Endothelial cell of umbilical vein (primary cell): ENCODE measurements around the gene MOB1A. TPM values are rescaled to one million over a fixed set of nuclear protein-coding genes. Genes with fewer than 3 reads are reported as not detected.

Experiments
- BruUV-seq: library from RNA; stranded (reverse); fragments of 400-500 nt; replicated peaks from 2 replicates; lab custom pipeline; 2021; lab: Mats Ljungman, UMichigan
- CTCF ChIA-PET: fragments of 300-600, 350-600 bp; sonication (Branson Sonifier 250); formaldehyde crosslinking; loops from one replicate; lab custom pipeline; 2021; ENCODE audit warnings: antibody characterized with exemption, inconsistent platforms; lab: Charles Lee
- POLR2A ChIA-PET: fragments of 300-600, 350-600 bp; sonication (Branson Sonifier 250); formaldehyde crosslinking; loops from one replicate; lab custom pipeline; 2021; ENCODE audit warnings: antibody characterized with exemption, inconsistent platforms; lab: Charles Lee
- DNase-seq: peaks from one replicate; pipeline ENCODE4 v3.0.0-alpha.2; 2011; ENCODE audit warnings: low read depth, low spot score
- FAIRE-seq: peaks from 2 replicates; lab custom pipeline; 2011; peaks lifted over from hg19 to GRCh38; lab: Jason Lieb, UNC
- H2AFZ ChIP-seq: 2 replicates; pipeline ENCODE4 v1.6.0; 2012; ENCODE audit warnings: low read depth, low read length, control low read depth, inconsistent platforms
- H3K27ac ChIP-seq: 2 replicates; pipeline ENCODE4 v1.5.1; 2011; ENCODE audit warnings: low read depth, mild to moderate bottlenecking, control low read depth, low read length, moderate library complexity; ENCODE audit not compliant: insufficient read depth
- H3K27me3 ChIP-seq, 2 experiments: 2 replicates each; pipeline versions ENCODE4 v1.6.0 to v1.6.1; 2011; ENCODE audit warnings: low read length in 2 of 2, mixed read lengths in 1 of 2; ENCODE audit not compliant: control insufficient read depth in 2 of 2, insufficient read depth in 2 of 2
- H3K36me3 ChIP-seq, 2 experiments: 2 replicates in 1 of 2; 3 replicates in 1 of 2; pipeline ENCODE4 v1.5.1; 2011; ENCODE audit warnings: low read length in 2 of 2, mild to moderate bottlenecking in 1 of 2, moderate library complexity in 1 of 2; ENCODE audit not compliant: control insufficient read depth in 2 of 2, insufficient read depth in 2 of 2; ENCODE audit errors: extremely low read depth in 1 of 2
- H3K4me1 ChIP-seq: 3 replicates; pipeline ENCODE4 v1.5.1; 2011; ENCODE audit warnings: mild to moderate bottlenecking, low read length; ENCODE audit not compliant: control insufficient read depth, insufficient read depth; ENCODE audit errors: extremely low read depth
- H3K4me2 ChIP-seq: 2 replicates; pipeline ENCODE4 v1.6.1; 2011; ENCODE audit warnings: low read length, control low read depth, mixed read lengths; ENCODE audit not compliant: insufficient read depth
- H3K4me3 ChIP-seq, 3 experiments: fragments of 200-600 bp in 1 of 3; sonication (generic), shearing (Covaris generic) in 1 of 3; replicated peaks in 1 of 3; 2 replicates each; pipeline ENCODE4 v1.5.1; 2011 to 2016; ENCODE audit warnings: control low read depth in 3 of 3, low read length in 3 of 3, mild to moderate bottlenecking in 2 of 3, inconsistent platforms in 1 of 3, low read depth in 1 of 3, moderate library complexity in 1 of 3; ENCODE audit not compliant: insufficient read depth in 1 of 3
- H3K79me2 ChIP-seq: 2 replicates; pipeline ENCODE4 v1.6.0; 2012; ENCODE audit warnings: low read length, inconsistent platforms; ENCODE audit not compliant: control insufficient read depth, insufficient read depth
- H3K9ac ChIP-seq: replicated peaks from 2 replicates; pipeline ENCODE3; 2011; ENCODE audit warnings: low read length, control low read depth; ENCODE audit not compliant: insufficient read depth; ENCODE audit errors: extremely low read depth
- H3K9me1 ChIP-seq: replicated peaks from 3 replicates; pipeline ENCODE4 v1.6.0; 2011; ENCODE audit warnings: mild to moderate bottlenecking, low read length; ENCODE audit not compliant: control insufficient read depth, insufficient read depth; ENCODE audit errors: extremely low read depth
- H3K9me3 ChIP-seq: replicated peaks from 2 replicates; pipeline ENCODE4 v1.5.1; 2012; ENCODE audit warnings: low read length, inconsistent platforms; ENCODE audit not compliant: control insufficient read depth, insufficient read depth
- H4K20me1 ChIP-seq: replicated peaks from 2 replicates; pipeline ENCODE3; 2011; ENCODE audit warnings: mild to moderate bottlenecking, low read length; ENCODE audit not compliant: control insufficient read depth, insufficient read depth; ENCODE audit errors: extremely low read depth
- EZH2 ChIP-seq: IDR thresholded peaks from 2 replicates; pipeline ENCODE4 v1.6.1; 2012; ENCODE audit warnings: borderline replicate concordance, low read depth, mild to moderate bottlenecking, moderate library complexity, low read length, inconsistent platforms; ENCODE audit not compliant: severe bottlenecking
- FOS ChIP-seq: IDR thresholded peaks from 2 replicates; pipeline ENCODE4 v1.6.1; 2011; ENCODE audit warnings: mild to moderate bottlenecking, low read length, moderate library complexity, borderline replicate concordance; ENCODE audit not compliant: insufficient read depth
- GATA2 ChIP-seq: IDR thresholded peaks from 2 replicates; pipeline ENCODE4 v1.7.0; 2011; ENCODE audit warnings: low read depth, mild to moderate bottlenecking, moderate library complexity, mixed read lengths, low read length; ENCODE audit not compliant: insufficient read length, insufficient read depth
- JUN ChIP-seq: IDR thresholded peaks from 2 replicates; pipeline ENCODE4 v1.6.1; 2011; ENCODE audit warnings: borderline replicate concordance, low read depth; ENCODE audit not compliant: insufficient read length, insufficient read depth
- MYC ChIP-seq: IDR thresholded peaks from one replicate; pipeline ENCODE4 v1.6.1; 2011; ENCODE audit warnings: mild to moderate bottlenecking, low read depth, low read length
- POLR2A ChIP-seq: IDR thresholded peaks from 2 replicates; pipeline ENCODE4 v1.6.1; 2012; ENCODE audit warnings: low read depth, mild to moderate bottlenecking, control low read depth, low read length
- POLR2AphosphoS5 ChIP-seq: IDR thresholded peaks from 2 replicates; pipeline ENCODE4 v1.6.1; 2012; ENCODE audit warnings: low read depth, mild to moderate bottlenecking, control low read depth, low read length, moderate library complexity; ENCODE audit not compliant: insufficient read depth
- dilution Hi-C: fragments of 300-500 bp; cut with MboI; formaldehyde crosslinking; loops from one replicate; pipeline ENCODE4 v1.15.0; 2019; ENCODE audit warnings: low sequenced_read_pairs; ENCODE audit not compliant: extremely low pct_ligation_motif_present
- intact Hi-C: fragments of 100-400 bp; cut with micrococcal nuclease; formaldehyde crosslinking; loops from one replicate; pipeline ENCODE4 v1.10.0; 2022
- polyA plus RNA-seq, 4 experiments: library from polyadenylated mRNA; depleted of rRNA in 3 of 4; stranded (reverse) in 3 of 4; unstranded in 1 of 4; fragments of >200 nt; gene quantifications; 2 replicates each; pipeline versions ENCODE4 v1.2.1 to v1.2.3, GENCODE V29; 2011 to 2012; ENCODE audit warnings: missing spikeins in 1 of 4
- total RNA-seq: library from RNA; stranded (reverse); gene quantifications from 2 replicates; pipeline ENCODE4 v1.2.3, GENCODE V29; 2021
- TF ChIP-seq, protein P1 (sequence below), 2 donors: IDR thresholded peaks; 1 replicate in 1 of 2; 2 replicates in 1 of 2; pipeline ENCODE4 v1.5.1; 2011; ENCODE audit warnings: low read length in 2 of 2, mild to moderate bottlenecking in 2 of 2, moderate library complexity in 2 of 2, control low read depth in 1 of 2, inconsistent platforms in 1 of 2, low read depth in 1 of 2; ENCODE audit not compliant: insufficient read depth in 1 of 2; ENCODE audit errors: extremely low read depth in 1 of 2
- TF ChIP-seq, protein P2 (sequence below): IDR thresholded peaks from 2 replicates; pipeline ENCODE4 v1.6.1; 2011; ENCODE audit not compliant: insufficient read depth, insufficient read length

The MOB1A gene
- total and polyA plus RNA-seq, 2 donors (not counting 3 experiments of a cell fraction or from before 2014, with no cell fraction given), result 25.3 to 112 TPM

DNA sequence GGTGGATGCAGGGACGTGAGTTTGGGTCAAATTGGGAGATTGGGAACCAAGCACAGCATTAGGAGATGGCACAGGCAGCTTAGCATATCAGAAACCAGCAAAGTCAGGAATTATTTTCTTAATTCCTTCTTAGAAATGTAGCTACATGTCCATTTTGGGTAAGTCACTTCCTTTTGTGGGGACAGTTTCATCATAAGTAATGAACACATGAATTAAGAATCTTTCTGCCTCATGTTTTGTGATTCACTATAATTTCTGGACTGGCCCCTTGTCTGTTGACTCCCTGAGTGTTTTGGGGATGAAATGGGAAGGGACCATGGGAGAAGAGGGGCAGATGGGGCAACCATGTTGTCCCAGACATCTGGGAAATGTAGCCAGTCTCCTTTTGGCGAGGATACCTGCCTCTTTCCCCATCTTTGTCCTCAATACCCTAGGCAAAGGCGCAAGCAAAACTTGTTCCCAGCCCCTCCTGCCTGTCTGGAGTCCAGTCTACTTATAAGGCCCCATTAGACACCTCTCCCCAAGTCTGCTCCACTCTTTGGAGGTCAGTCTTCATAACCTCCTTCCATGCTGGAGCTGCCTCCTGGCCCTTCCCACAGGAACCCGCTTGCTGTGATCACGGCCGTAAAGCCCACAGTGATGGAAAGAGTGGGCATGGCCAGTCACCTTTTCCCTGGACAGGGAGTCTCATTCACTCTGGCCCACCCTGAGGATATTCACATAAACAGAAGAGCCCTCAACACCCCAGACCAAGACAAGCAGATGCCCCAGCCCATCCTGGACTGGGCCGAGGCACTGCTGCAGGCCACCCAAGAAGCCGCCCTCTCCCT, 45.5 kb upstream of the MOB1A start:
- intact Hi-C loops, result no loop called here
- Histone ChIP-seq H3K36me3 (no peaks in the 10 kb centered on the region), H3K4me2 (no peak overlapping the region), H3K9me3 (no peaks in the 10 kb centered on the region), H3K79me2 (no peaks in the 10 kb centered on the region), H4K20me1 (no peaks in the 10 kb centered on the region), H3K9me1 (no peaks in the 10 kb centered on the region), H2AFZ (no peak overlapping the region), H3K4me3 (no peak overlapping the region), H3K9ac (no peak overlapping the region), H3K27me3 (peaks cover 0 to 1% of the 10 kb centered on the region in 2 experiments), H3K27ac (no peak overlapping the region), H3K4me1 (no peaks in the 10 kb centered on the region)
- DNase-seq (no peak), FAIRE-seq (no peak)
- dilution Hi-C loops, result no loop called here
- TF ChIP-seq, protein P1, sequence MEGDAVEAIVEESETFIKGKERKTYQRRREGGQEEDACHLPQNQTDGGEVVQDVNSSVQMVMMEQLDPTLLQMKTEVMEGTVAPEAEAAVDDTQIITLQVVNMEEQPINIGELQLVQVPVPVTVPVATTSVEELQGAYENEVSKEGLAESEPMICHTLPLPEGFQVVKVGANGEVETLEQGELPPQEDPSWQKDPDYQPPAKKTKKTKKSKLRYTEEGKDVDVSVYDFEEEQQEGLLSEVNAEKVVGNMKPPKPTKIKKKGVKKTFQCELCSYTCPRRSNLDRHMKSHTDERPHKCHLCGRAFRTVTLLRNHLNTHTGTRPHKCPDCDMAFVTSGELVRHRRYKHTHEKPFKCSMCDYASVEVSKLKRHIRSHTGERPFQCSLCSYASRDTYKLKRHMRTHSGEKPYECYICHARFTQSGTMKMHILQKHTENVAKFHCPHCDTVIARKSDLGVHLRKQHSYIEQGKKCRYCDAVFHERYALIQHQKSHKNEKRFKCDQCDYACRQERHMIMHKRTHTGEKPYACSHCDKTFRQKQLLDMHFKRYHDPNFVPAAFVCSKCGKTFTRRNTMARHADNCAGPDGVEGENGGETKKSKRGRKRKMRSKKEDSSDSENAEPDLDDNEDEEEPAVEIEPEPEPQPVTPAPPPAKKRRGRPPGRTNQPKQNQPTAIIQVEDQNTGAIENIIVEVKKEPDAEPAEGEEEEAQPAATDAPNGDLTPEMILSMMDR (IDR thresholded peaks at IDR 0.05; ENCODE audit: extremely low read depth in 1 of 2, insufficient read depth in 1 of 2, low read depth in 1 of 2, low read length in 2 of 2), result no peak
- TF ChIP-seq POLR2A, result no peak
- no peak for TF ChIP-seq POLR2AphosphoS5
- no TSS peak for BruUV-seq
- POLR2A ChIA-PET, result no interaction called here
- CTCF ChIA-PET, result interaction anchor here (1.0 kb wide), 1 partner anchor 26 kb away, joined by 4 read pairs; no protein-coding TSS in a partner anchor

GRCh38 chr2:74222300-74222650, 43.6 kb upstream of the MOB1A start:
- Histone ChIP-seq H3K9me3 (no peaks in the 10 kb centered on the region), H3K36me3 (peaks cover 0 to 3% of the 10 kb centered on the region in 2 experiments), H3K9ac (no peak overlapping the region), H2AFZ (no peak overlapping the region), H3K4me1 (no peaks in the 10 kb centered on the region), H3K4me2 (no peak overlapping the region), H4K20me1 (no peaks in the 10 kb centered on the region), H3K4me3 (no peak overlapping the region), H3K79me2 (no peaks in the 10 kb centered on the region), H3K27ac (no peak overlapping the region), H3K27me3 (no peaks in the 10 kb centered on the region), H3K9me1 (no peaks in the 10 kb centered on the region)
- dilution Hi-C loops (no loop called here), intact Hi-C loops (no loop called here)
- no peak for TF ChIP-seq GATA2
- TF ChIP-seq MYC, result no peak
- no peak for TF ChIP-seq EZH2
- no peak for TF ChIP-seq JUN
- TF ChIP-seq POLR2A, result no peak
- TF ChIP-seq, protein P2, sequence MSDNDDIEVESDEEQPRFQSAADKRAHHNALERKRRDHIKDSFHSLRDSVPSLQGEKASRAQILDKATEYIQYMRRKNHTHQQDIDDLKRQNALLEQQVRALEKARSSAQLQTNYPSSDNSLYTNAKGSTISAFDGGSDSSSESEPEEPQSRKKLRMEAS, result no peak
- TF ChIP-seq POLR2AphosphoS5, result no peak
- TF ChIP-seq, protein P1 (IDR thresholded peaks at IDR 0.05; ENCODE audit: extremely low read depth in 1 of 2, insufficient read depth in 1 of 2, low read depth in 1 of 2, low read length in 2 of 2), result no peak
- TF ChIP-seq FOS, result no peak
- BruUV-seq, result no TSS peak
- FAIRE-seq, result no peak
- POLR2A ChIA-PET, result no interaction called here
- DNase-seq, result no peak
- CTCF ChIA-PET, result no interaction called here
